Measurements from ENCODE around the gene CELF3. TPM values are rescaled to one million over a fixed set of nuclear protein-coding genes. Genes with fewer than 3 reads are reported as not detected.
"Not testable (repeated sequence)": the region's sequence is repeated elsewhere in the genome, so short reads cannot be mapped to it uniquely, and the experiment has no call there.

Gene CELF3
- total RNA-seq, 2 donors from 2014 or later = not detected

DNA sequence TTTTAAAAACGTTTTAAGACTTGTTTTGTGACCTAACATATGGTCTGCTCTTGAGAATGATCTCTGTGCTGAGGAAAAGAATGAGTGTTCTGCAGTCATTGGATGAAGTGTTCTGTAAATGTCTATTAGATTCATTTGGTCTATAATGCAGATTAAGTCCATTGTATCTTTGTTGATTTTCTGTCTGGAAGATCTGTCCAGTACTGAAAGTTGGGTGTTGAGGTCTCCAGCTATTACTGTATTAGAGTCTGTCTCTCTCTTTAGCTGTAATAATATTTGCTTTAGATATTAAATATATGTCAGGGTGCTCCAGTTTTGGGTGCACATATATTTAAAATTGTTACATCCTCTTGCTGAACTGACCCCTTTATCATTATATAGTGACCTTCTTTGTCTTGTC is 43.2 kb downstream of the CELF3 start:
- peaks cover 0 to 13% of the 10 kb centered on the region in 2 donors for H3K9me3 ChIP-seq
- no peaks in the 10 kb centered on the region for H3K4me1 ChIP-seq
- no peak for DNase-seq (ENCODE audit: low spot score)
- no peak overlapping the region for H3K27ac ChIP-seq
- H3K27me3 ChIP-seq = no peaks in the 10 kb centered on the region
- TF ChIP-seq CTCF (IDR thresholded peaks at IDR 0.05) = no peak
- no peak overlapping the region for H3K4me3 ChIP-seq
- peaks cover 32% of the 10 kb centered on the region for H3K36me3 ChIP-seq

DNA sequence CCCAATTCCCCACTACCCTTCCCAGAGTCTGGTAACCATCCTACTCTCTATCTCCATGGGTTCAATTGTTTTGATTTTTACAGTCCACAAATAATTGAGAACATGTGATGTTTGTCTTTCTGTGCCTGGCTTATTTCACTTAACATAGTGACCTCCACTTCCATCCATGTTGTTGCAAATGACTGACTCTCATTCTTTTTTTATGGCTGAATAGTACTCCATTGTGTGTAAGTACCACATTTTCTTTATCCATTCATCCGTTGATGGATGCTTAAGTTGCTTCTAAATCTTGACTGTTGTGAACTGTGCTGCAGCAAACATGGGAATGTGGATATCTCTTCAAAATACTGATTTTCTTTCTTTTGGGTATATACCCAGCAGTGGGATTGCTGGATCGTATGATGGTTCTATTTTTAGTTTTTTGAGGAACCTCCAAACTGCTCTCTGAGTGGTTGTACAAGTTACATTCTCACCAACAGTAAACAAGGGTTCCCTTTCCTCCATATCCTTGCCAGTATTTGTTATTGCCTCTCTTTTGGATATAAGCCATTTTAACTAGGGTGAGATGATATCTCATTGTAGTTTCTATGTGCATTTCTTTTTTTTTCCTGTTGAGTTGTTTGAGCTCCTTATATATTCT is 46.4 kb downstream of the CELF3 start:
- Histone ChIP-seq H3K36me3 (peaks cover 25% of the 10 kb centered on the region), H3K9me3 (peaks cover 0 to 13% of the 10 kb centered on the region in 2 donors)
- not testable (repeated sequence) for H3K4me1 ChIP-seq; DNase-seq (ENCODE audit: low spot score); H3K4me3 ChIP-seq; H3K27ac ChIP-seq; H3K27me3 ChIP-seq

DNA sequence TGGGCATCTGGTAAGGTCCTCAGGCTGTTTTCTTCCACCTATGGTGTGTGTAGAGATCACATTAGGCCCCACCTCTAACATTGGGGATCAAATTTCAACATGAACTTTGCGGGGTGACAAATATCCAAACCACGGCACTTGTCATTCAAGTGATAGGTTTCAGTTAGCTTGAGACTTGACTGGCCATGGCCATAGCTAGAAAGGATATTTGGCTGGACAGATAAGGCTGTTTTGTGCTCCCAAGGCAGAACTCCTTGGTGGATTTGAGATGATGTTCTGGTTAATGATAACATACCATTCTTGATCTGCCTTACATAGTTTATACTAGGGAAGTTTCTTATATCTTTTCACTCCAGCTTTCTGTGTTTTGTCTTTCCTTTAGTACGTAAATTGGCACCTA is 48.5 kb downstream of the CELF3 start:
- Histone ChIP-seq H3K9me3 (peaks cover 0 to 13% of the 10 kb centered on the region in 2 donors), H3K27ac (no peak overlapping the region), H3K36me3 (peaks cover 25% of the 10 kb centered on the region), H3K4me3 (no peak overlapping the region), H3K27me3 (no peaks in the 10 kb centered on the region), H3K4me1 (no peaks in the 10 kb centered on the region)
- DNase-seq (ENCODE audit: low spot score) = no peak
- no peak for TF ChIP-seq CTCF (IDR thresholded peaks at IDR 0.05)

- H3K36me3 ChIP-seq = peaks cover 34% of the 10 kb centered on the region
Measured at GRCh38 chr1:151661751-151662150, 54.9 kb downstream of the CELF3 start.

DNA sequence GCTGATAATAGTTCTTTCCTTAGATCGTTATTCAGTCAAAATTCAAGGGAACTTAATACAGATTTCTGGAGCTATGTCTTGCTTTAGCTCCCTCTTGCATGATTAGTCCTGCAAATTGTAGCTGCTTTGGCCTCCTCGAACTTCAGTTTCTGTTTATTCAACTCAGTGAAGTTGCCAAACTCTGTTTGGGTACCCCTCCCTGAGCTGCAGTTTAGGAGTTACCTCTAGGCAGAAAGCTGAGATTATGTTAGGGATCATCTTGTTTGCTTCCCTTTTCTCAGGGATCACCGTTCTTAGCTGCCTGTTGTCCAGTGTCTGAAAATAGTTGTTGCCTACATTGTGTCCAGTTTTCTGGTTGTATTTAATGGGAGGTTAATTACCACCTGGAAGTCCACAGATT is 61.2 kb downstream of the CELF3 start:
- no peak overlapping the region for H3K4me3 ChIP-seq
- H3K9me3 ChIP-seq = no peaks in the 10 kb centered on the region
- no peak for DNase-seq (ENCODE audit: low spot score)
- no peak for TF ChIP-seq CTCF (IDR thresholded peaks at IDR 0.05)
- H3K4me1 ChIP-seq = peaks cover 0 to 9% of the 10 kb centered on the region in 2 donors
- no peak overlapping the region for H3K27ac ChIP-seq
- H3K36me3 ChIP-seq = peaks cover 15% of the 10 kb centered on the region
- no peaks in the 10 kb centered on the region for H3K27me3 ChIP-seq

More at GRCh38 chr1:151661751-151662150, 54.9 kb downstream of the CELF3 start:
- Histone ChIP-seq H3K27ac (no peak overlapping the region), H3K4me1 (no peaks in the 10 kb centered on the region), H3K9me3 (no peaks in the 10 kb centered on the region), H3K27me3 (no peaks in the 10 kb centered on the region), H3K4me3 (no peak overlapping the region)
- DNase-seq (ENCODE audit: low spot score) = no peak
- no peak for TF ChIP-seq CTCF (IDR thresholded peaks at IDR 0.05)

DNA sequence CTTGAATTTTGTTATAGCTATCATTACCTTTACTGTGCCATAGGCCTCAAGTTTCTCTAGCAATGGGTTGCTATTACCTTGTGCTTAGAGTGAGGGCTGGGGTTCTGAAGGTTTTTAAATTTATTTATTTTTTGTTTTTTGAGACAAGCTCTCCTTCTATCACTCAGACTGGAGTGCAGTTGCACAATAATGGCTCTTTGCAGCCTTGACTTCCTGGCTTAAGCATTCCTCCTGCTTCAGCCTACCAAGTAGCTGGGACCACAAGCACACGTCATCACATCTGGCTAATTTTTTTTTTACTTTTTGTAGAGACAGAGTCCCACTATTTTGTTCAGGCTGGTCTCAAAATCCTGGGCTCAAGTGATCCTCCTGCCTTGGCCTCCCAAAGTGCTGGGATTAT is 63.2 kb downstream of the CELF3 start:
- no peak overlapping the region for H3K27ac ChIP-seq
- no peak for DNase-seq (ENCODE audit: low spot score)
- TF ChIP-seq CTCF (IDR thresholded peaks at IDR 0.05) = no peak
- H3K4me1 ChIP-seq = peaks cover 0 to 9% of the 10 kb centered on the region in 2 donors
- no peaks in the 10 kb centered on the region for H3K9me3 ChIP-seq
- peaks cover 4% of the 10 kb centered on the region for H3K36me3 ChIP-seq
- no peaks in the 10 kb centered on the region for H3K27me3 ChIP-seq
- H3K4me3 ChIP-seq = no peak overlapping the region

Other genes starting within 250 kb of the CELF3 start
- gene CGN, start 205.4 kb downstream of the CELF3 start, total RNA-seq = 1 to 10 TPM; 3.3 to 5.4 TPM
- gene TUFT1, start 176.5 kb downstream of the CELF3 start, total RNA-seq = 1 to 10 TPM; 4.3 to 7.9 TPM
- gene SNX27, start 104.8 kb downstream of the CELF3 start, total RNA-seq = 10 to 100 TPM; 25.2 to 25.8 TPM
- gene RIIAD1, start 4.7 kb upstream of the CELF3 start, total RNA-seq = not detected
- 10 to 100 TPM; 32.7 to 38.9 TPM for gene MRPL9, start 46.7 kb upstream of the CELF3 start, total RNA-seq
- gene TDRKH, start 73.7 kb upstream of the CELF3 start, total RNA-seq = 1 to 10 TPM; 3.3 to 4.2 TPM
- gene LINGO4, start 88.6 kb upstream of the CELF3 start, total RNA-seq = under 1 TPM; 0.20 to 0.33 TPM
- 10 to 100 TPM in 1 of 2 donors, 1 to 10 TPM in 1; 9.1 to 10.3 TPM for gene RORC, start 115.0 kb upstream of the CELF3 start, total RNA-seq
- not detected for gene C2CD4D, start 123.0 kb upstream of the CELF3 start, total RNA-seq
- not detected for gene THEM5, start 136.9 kb upstream of the CELF3 start, total RNA-seq
- 10 to 100 TPM; 18.5 to 23.1 TPM for gene THEM4, start 192.7 kb upstream of the CELF3 start, total RNA-seq

All from right atrium auricular region (tissue), 2 donors.